HG03139 (cell line): ENCODE results near the gene TRIO.

Experiments used
- ATAC-seq: cut with Tn5 transposase; IDR thresholded peaks from one replicate; pipeline ENCODE4 v1.9.1; 2021; ENCODE audit not compliant: unreplicated experiment

TRIO gene

DNA sequence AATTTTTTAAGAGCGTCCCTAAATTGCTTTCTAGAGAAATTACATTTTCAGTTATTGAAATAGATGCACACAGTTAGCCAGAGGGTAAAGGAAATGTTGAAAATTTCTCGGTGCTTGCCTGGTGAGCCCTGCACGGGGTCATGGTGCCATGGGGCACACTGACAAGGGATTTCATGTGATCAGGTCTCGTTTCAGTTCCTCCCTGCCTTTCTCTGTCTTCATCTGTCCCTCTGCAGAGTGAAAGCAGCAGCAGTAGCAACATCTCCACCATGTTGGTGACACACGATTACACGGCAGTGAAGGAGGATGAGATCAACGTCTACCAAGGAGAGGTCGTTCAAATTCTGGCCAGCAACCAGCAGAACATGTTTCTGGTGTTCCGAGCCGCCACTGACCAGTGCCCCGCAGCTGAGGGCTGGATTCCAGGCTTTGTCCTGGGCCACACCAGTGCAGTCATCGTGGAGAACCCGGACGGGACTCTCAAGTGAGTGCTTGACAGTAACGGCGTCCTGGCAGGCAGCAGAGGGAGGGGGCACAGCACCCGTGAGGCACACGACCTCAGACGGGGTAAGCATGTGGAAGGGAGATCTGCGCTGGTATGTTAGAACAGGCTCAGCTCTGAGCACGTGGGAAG lies 349.3 kb downstream of the TRIO start:
- ATAC-seq = no peak

DNA sequence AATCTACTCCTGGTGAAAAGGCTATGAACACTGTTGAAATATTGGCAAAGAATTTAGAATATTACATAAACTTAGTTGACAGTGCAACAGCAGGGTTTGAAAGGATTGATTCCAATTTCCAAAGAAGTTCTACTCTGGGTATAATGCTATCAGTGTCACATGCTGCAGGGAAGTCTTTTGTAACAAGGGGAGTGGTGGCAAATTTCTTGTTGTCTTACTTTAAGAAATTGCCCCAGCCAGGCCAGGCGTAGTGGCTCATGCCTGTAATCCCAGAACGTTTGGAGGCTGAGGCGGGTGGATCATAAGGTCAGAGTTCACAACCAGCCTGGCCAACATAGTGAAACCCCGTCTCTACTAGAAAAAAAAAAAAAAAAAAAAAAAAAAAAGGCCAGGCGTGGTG lies 352.2 kb downstream of the TRIO start:
- no peak for ATAC-seq

DNA sequence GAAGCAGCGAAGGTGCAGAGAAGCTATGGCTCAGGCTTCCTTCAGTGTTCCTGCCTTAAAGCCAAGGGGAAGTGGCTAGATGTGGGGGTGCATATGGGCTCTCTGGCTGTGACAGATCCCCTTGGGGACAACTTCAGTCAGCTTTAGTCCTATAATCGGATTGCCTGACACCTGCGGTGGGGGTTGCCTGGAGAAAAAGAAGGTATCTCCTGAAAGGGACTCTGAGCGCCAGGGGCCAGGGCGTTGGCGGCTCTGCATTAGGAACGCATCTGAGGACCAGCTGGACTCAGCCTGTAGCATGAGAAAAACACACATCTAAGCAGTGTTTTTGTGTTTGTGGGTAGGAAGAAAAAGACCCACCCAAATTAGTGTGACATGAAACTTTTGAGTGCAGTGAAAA lies 354.2 kb downstream of the TRIO start:
- no peak for ATAC-seq

DNA sequence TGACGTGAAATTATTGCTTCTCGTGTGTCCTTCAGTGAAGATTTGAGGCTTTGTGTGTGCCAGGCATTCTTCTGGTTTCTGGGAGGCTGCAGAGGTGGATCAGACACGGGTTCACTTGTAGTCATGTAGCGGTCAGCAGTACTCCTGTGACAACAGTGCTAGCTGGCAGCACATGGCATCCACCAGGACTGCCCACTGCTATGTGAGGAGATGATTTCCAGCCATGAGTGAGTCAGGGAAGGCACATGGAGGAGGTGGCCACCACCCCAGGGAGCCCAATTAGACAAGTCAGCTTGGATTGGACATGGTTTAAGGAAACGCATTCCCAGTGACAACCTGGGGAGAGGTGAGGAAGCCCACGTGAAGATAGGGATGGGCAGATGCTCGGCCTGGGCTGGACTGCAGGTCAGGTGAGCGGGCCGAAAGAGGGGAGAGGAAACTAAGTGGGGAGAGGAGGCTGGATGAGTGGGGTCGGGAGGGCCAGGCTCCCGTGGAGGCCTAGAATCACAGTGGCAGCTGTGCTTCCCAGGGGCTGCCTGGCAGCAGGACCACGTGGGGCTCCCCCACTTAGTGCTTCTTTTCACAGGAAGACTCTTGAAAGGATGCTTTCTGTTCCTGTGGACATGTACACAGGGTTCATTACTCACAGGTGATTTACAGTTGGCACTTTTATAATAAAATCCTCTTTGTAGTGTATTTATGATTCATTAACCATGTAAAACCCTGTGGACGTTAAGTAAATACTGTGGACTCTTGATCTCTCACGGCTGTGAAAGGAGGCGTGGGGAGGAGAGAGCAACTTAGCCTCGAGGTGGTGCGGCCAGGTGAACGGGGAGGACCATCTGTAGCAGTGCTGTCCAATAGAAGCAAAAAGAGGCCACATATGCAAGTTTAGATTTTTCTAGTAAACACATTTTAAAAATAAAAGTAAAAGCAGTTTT lies 358.5 kb downstream of the TRIO start:
- ATAC-seq = no peak

DNA sequence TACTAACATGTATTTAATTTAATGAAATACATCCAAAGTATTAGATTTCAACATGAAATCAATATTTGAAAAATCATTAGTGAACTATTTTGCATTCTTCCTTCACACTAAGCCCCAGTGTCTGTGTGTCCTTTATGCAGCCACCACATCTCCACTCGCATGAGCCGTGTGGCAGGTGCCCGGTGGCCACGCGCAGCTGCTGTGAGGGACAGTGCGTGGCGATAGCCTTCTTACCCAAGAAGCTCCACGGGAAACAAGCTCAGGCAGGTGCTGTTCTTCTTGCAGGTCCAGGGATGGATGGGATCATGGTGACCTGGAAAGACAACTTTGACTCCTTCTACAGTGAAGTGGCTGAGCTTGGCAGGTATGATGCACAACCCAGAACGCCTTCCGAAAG lies 359.1 kb downstream of the TRIO start:
- no peak for ATAC-seq

DNA sequence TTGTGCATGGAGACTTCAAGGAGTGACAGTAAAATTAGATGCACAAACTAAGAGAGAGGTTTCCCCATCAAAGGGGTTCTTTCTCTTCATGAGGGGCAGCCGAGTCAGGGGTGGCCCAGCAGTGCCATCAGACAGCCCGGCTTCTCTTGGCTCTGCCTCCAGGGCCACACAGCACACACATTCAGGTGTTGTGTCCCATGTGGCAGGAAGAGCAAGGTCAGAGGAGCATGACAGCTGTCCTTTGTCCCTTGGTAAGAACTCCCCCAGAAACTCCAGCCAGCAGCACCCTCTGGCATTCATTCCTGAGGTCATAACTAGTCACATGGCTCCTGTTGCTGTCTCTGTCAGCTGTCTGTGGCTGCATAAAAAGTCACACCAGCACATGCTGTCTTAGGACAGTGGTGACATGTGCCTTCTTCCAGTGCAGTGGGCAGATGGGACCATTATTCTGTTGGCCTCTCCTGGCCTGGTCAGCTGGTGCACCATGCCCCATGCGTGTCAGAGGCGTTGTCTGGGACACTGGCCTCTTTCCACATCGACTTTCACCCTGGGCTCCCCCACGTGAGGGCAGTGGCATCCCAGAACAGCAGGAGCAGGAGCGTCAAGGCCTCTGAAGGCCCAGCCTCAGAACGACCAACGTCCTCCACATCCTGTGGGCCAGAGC lies 360.0 kb downstream of the TRIO start:
- ATAC-seq = no peak

DNA sequence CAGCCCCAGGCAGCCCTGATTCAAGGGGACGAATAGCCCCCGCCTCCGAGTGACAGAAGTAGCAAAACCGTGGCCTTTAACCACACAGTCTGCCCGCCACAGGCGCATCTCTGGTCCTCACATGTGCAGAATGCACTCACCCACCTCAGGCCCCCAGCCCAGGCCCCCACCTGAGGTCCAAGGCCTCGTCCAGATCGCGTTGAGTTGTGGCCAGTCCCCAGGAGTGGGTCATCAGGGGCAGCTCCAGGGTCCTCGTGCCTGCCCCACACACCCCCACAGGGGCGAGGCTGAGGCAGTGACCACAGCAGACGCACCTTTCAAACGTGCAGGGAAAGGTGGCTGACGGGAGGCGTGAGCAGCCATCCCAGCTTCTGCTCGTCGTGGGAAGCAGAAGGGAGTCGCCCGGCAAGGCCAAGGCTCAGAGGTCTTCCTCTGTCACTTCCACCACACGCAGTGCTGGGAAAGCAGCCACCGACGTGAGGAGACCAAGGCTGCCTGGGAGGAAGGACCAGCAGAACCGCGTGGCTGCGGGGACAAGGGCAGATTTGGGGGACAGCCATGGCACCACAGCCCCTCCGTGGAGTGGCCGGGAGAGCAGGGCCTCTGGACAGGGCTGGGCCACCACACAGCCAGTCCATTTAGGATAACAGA lies 360.7 kb downstream of the TRIO start:
- no peak for ATAC-seq

DNA sequence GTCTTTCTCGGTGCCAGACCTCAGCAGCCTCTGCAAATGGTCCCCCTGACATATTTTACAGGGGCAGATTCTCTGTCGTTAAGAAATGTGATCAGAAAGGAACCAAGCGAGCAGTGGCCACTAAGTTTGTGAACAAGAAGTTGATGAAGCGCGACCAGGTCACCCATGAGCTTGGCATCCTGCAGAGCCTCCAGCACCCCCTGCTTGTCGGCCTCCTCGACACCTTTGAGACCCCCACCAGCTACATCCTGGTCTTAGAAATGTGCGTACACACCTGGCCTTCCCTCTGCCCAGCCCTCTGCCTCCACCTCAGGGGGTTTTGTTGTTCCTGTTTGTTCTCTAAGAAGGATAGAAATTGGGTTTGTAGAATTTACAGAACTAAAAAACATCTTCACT lies 361.2 kb downstream of the TRIO start:
- ATAC-seq = no peak

DNA sequence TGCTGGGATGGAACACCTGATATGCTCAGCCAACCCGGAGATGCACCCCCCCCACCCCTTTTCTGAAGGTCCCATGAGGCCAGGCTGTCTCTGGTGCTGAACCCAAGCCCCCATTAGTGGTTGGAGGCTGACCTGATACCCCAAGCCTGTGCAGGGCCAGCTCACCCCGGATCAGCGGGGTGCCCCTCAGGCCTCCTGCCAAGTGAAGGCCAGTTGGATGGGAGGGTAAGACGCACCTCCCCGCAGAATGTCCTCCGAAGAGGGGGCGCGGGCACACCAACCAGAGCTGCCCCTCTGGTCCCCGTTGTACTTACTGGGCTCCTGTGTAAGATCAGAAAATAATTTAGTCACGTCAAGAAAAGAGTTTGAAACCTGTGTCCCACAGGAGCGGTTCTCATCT lies 361.7 kb downstream of the TRIO start:
- ATAC-seq = no peak

DNA sequence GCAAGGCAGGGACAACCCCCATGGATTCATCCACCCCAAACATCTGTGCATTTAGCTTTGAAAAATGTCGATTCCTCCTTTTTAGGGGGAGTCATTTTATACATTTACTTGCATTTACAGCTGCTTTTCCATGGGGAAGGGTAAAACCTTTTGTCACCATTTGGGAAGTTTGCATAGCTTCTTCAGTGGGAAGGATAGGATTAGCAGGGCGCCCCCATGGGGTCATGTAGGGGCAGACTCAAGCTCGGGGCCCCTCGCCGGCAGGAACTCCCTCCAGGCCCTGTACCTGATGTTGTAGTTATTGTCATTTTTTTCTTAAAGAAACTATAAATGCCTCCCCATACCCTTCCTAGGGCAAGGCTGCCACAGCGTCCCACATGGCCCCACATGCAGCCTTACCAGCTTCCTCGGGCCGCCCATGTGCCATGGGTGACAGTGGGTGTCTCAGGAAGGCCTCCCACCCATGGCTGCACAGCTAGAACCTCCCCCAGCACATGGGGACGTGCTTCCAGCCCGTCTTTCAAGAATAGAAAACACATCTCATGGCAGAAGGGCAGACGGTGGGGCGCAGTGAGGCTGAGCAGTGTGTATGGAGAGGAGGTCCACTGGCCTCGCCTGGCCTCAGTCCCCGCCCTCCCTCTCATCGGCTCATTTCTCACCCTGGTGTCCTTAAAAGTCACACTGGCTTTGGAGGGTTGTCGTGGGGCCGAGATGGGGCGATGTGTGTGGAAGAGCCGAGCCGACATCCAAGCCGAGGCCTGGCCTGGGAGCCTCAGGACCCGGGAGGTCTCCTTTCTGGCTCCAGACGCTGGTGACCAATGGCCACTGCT lies 362.4 kb downstream of the TRIO start:
- ATAC-seq = no peak

DNA sequence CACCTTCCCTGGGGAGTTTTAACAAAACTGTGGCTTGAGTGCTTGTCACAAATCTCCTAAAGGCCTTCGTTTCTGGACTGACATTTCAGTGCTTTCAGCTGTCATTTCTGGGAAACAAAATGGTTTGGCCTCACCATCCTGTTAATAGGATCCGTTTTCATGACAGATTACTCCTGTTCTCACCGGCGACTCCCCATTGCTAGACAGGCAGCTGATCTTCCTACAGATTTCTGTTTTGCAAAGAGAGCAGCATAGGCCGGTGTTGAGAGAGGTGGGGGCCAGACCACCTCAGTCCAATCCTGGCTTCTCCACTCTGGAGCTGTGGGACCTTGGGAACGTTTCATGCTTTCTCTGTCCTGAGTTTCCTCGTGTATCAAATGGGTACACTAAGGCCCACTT lies 363.0 kb downstream of the TRIO start:
- ATAC-seq = no peak

DNA sequence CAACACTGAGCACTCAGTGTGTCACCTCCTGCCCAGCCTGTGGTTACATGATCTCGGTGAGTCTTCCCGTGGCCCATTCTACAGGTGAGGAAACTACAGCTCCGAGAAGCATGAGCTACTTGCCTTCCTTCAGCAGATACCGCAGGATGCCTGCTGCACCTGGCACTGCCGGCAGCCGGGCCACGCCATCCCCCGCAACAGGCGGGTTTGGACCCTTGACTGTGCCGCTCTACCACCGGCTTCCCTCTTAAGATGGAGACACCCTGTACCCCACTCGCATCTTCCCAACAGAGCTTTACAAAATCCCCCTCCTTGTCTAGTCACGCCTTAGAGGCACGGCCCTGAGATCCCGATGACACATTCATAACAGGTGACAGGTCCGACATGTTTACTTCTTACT lies 363.5 kb downstream of the TRIO start:
- ATAC-seq = no peak

DNA sequence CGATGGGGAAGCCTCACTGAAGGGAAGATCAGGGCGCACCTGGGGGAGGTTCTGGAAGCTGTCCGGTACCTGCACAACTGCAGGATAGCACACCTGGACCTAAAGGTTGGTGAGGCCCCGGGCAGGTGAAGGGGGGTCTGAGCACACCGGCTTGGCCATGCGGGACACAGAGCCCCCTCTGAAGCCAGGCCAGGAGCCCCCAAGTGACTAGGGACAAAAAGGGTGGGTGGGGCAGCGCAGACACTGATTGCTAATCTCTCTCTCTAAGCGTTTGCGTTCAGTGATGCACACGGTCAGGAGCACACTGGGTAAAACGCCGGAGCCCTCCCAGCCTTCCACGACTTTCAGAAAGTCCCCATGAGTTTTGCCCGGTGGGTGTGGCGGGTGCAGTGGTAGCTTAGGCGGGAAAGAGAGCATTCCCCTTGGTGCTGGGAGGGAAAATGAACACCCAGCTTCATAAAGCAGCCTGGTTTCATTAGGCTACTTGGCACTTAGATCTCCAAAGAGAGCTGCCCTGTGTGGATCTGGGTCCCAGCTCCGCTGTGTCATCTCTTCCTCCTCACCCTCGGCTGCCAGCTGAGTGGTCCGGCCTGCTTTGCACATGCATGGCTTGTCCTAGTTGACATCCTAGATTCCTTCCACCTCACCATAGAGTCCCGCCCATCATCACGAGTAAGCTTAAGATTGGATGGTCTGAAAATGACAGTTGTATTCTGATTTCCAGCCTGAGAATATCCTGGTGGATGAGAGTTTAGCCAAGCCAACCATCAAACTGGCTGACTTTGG lies 364.2 kb downstream of the TRIO start:
- no peak for ATAC-seq

DNA sequence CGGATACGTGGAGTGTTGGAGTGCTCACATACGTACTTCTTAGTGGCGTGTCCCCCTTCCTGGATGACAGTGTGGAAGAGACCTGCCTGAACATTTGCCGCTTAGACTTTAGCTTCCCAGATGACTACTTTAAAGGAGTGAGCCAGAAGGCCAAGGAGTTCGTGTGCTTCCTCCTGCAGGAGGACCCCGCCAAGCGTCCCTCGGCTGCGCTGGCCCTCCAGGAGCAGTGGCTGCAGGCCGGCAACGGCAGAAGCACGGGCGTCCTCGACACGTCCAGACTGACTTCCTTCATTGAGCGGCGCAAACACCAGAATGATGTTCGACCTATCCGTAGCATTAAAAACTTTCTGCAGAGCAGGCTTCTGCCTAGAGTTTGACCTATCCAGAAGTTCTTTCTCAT lies 364.9 kb downstream of the TRIO start:
- ATAC-seq = no peak

DNA sequence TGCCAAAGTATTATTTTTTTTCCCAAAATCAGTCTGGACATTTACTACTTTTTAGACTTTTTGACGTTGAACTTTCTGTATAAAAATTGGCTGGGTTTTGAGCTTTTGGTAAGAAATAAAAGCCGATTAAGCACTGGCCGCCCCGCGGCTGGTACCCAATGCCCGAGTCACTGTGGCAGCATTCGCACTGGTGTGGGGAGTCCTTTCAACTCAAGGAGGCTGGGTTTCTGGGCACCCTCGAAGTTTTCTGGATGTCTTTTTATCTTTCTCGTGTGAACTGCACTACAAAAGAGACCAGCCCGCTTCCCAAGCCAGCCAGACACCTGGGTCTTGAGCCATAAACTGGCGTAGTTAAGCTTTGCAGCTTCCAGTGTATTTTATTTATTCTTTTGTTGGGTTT lies 366.4 kb downstream of the TRIO start:
- ATAC-seq = no peak

DNA sequence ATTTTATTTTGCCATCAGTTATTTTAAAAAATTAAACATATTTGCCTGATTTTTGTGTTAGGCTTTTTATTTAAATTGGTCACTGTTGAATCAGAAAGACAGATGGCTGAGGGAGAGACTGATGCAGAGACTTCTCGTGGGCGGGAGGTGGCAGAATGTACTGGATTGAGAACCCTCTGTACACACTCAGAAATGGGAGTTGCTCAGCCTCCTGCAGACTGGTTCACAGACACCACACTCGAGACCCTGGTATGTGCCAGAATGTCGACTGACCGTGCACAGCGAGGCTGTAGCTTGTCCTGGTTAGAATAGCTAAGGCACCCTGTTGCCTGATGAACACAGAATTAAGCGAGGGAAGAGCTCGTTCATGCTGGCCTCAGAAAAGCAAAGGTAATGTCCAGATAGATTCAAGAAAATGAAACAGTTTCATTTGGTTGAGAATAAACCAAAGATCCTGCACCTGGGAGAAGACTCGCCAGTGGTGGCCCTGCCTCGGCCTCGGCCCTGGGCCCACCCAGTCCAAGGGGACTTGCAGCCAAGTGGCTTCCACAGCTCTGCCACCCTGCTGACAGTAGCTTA lies 367.1 kb downstream of the TRIO start:
- no peak for ATAC-seq

DNA sequence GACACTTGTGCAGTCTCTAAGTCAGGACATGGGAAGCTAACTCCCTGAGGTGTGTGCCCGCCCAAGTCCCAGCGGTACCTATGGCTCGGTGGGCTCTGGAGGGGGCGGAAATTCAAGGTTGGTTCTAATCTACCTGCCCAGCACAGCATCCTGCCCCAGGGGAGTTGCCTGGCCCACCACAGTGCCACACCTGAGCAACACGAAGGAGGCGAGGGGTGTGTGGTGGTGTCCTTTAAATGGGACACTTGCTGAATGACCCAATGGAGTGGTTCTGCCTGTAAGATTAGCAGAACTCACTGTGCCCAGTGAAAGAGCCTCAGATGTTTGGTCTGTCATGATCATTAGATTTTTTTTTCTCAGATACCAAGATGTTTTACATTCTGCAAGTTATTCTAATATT lies 367.7 kb downstream of the TRIO start:
- ATAC-seq = no peak

DNA sequence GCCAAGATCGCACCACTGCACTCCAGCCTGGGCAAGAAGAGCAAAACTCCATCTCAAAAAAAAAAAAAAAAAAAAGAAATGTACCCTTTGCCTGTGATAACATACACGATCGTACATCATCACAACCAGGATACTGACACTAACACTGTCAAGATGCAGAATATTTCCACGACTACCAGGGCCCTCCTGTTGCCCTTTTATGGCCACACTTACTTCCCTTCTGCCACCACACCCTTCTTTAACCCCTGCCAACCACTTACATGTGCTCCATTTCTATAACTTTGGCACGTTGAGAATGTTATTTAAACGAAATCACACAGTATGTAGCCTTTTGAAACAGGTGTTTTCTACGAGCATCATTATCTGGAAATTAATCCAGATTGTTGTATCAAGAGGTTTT lies 369.4 kb downstream of the TRIO start:
- ATAC-seq = no peak

DNA sequence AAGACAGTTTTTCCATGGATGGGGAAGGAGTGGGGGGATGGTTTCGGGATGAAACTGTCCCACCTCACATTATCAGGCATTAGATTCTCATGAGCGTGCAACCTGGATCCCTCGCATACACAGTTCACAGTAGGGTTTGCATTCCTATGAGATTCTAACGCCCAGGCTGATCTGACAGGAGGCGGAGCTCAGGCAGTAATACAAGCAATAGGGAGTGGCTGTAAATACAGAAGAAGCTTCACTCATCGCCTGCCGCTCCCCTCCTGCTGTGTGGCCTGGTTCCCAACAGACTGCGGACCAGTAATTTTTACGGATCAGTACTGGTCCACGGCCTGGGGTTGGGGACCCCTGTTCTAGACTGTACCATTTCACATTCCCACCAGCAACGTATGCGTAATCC lies 370.1 kb downstream of the TRIO start:
- ATAC-seq = no peak

DNA sequence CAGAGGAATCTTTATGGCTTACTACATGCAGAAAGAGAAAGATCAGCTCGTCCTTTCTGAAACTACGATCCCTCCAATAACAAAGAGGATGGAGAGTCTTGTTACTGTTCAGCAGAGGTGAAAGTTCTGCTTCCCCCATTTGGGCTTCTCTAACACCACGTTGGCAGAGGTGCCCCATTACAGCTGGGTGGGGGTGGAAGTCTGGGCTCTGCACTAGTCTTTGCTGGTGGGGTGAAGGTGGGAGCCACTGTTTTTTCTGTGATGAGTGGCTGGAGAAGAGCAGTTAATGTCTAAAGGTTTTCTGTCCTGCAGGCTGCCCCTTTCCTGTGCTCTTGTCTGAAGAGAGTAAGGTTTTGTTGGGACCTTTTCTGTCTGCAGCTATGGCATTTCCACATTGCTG lies 373.8 kb downstream of the TRIO start:
- no peak for ATAC-seq
